SU-DHL-6 (cell line): ENCODE results near the gene ZFP36.

ENCODE experiments used
- H2AFZ ChIP-seq: fragments of 200-600 bp; sonication (generic); 2 replicates; pipeline ENCODE4 v1.6.1; 2014; ENCODE audit warnings: low read depth, mild to moderate bottlenecking, moderate library complexity, mixed read lengths, antibody characterized with exemption, low read length; ENCODE audit not compliant: severe bottlenecking
- H3F3A ChIP-seq: fragments of 200-600 bp; shearing (Covaris generic); 2 replicates; pipeline ENCODE4 v1.6.0; 2016; ENCODE audit warnings: antibody characterized with exemption, mild to moderate bottlenecking; ENCODE audit not compliant: insufficient read depth
- H3K27ac ChIP-seq: fragments of 200-600 bp; sonication (generic); 2 replicates; pipeline ENCODE4 v1.5.1; 2016; ENCODE audit warnings: low read depth, mild to moderate bottlenecking, low read length, moderate library complexity, mixed read lengths
- H3K27me3 ChIP-seq: fragments of 200-600 bp; sonication (generic), shearing (Covaris generic); 2 replicates; pipeline ENCODE4 v1.6.0; 2014; ENCODE audit warnings: mild to moderate bottlenecking, low read length
- H3K36me3 ChIP-seq: fragments of 200-600 bp; sonication (generic); 2 replicates; pipeline ENCODE4 v1.6.1; 2014; ENCODE audit warnings: mild to moderate bottlenecking, low read length, mixed read lengths
- H3K4me2 ChIP-seq: fragments of 300-600, 200-600 bp; shearing (Covaris generic), sonication (generic); 2 replicates; pipeline ENCODE4 v1.6.0; 2014; ENCODE audit warnings: low read length, low read depth, mild to moderate bottlenecking; ENCODE audit not compliant: poor library complexity, severe bottlenecking
- H3K4me3 ChIP-seq: fragments of 200-600 bp; sonication (generic); 2 replicates; pipeline ENCODE4 v1.5.1; 2014; ENCODE audit warnings: antibody characterized with exemption, low read length, mild to moderate bottlenecking, mixed read lengths; ENCODE audit not compliant: insufficient read depth, poor library complexity, severe bottlenecking
- H3K79me2 ChIP-seq: fragments of 200-600 bp; sonication (generic); 2 replicates; pipeline ENCODE4 v1.6.1; 2014; ENCODE audit warnings: mild to moderate bottlenecking, low read length, moderate library complexity; ENCODE audit not compliant: insufficient read depth
- H3K9ac ChIP-seq: fragments of 200-600 bp; sonication (generic); 2 replicates; pipeline ENCODE4 v1.7.0; 2014; ENCODE audit warnings: mild to moderate bottlenecking, low read length
- H3K9me2 ChIP-seq: fragments of 200-600 bp; sonication (generic); replicated peaks from 2 replicates; pipeline ENCODE4 v1.6.1; 2014; ENCODE audit warnings: low read length; ENCODE audit not compliant: insufficient read depth
- H3K9me3 ChIP-seq: fragments of 200-600 bp; sonication (generic); 2 replicates; pipeline ENCODE4 v1.6.1; 2014; ENCODE audit warnings: low read length, mixed read lengths; ENCODE audit not compliant: insufficient read depth
- H4K20me1 ChIP-seq: fragments of 200-600 bp; sonication (generic); 2 replicates; pipeline ENCODE4 v1.6.1; 2014; ENCODE audit warnings: low read depth, mild to moderate bottlenecking, antibody characterized with exemption, low read length, moderate library complexity, mixed read lengths
- CTCF ChIP-seq: fragments of 200-600 bp; sonication (generic); IDR thresholded peaks from one replicate; pipeline ENCODE4 v1.5.1; 2017; ENCODE audit warnings: antibody characterized with exemption, mild to moderate bottlenecking, low read length, moderate library complexity; ENCODE audit not compliant: insufficient read depth, poor library complexity, severe bottlenecking
- EZH2phosphoT487 ChIP-seq: fragments of 200-600 bp; sonication (generic), shearing (Covaris generic); conservative IDR thresholded peaks from 2 replicates; pipeline ENCODE4 v1.6.1; 2018; ENCODE audit warnings: mild to moderate bottlenecking, antibody characterized with exemption, low read length, moderate library complexity, mixed read lengths

ZFP36 gene

GRCh38 chr19:39406656-39407409 is at the start of gene ZFP36:
TSS of gene ZFP36 (plus strand) at chr19:39406847. CDS start at chr19:39406905, 58 bp downstream.
- H2AFZ ChIP-seq, result peak within 1 kb of the TSS; percentile 56
- no peaks in the 10 kb centered on the region for H3K27me3 ChIP-seq
- peak within 1 kb of the TSS; percentile 91 for H3K4me3 ChIP-seq
- peak within 1 kb of the TSS; percentile 97 for H3K4me2 ChIP-seq
- H3K9ac ChIP-seq, result peak within 1 kb of the TSS; percentile 98
- no peaks in the 10 kb centered on the region for H4K20me1 ChIP-seq
- H3K9me3 ChIP-seq, result no peaks in the 10 kb centered on the region
- H3F3A ChIP-seq, result peaks cover 60% of the 10 kb centered on the region
- peaks cover 22% of the 10 kb centered on the region for H3K79me2 ChIP-seq
- TF ChIP-seq EZH2phosphoT487, result no peak
- TF ChIP-seq CTCF, result no peak
- no peaks in the 10 kb centered on the region for H3K36me3 ChIP-seq
- peak within 1 kb of the TSS; percentile 98 for H3K27ac ChIP-seq
- no peaks in the 10 kb centered on the region for H3K9me2 ChIP-seq

GRCh38 chr19:39359026-39359425 is 47.6 kb upstream of the ZFP36 start:
- TF ChIP-seq EZH2phosphoT487 (no peak), CTCF (no peak)
- H3K36me3 ChIP-seq, result peaks cover 4% of the 10 kb centered on the region; the same call in 1 of the 2 replicates

GRCh38 chr19:39360599-39360998 is 46.0 kb upstream of the ZFP36 start:
- Histone ChIP-seq H2AFZ (no peak overlapping the region), H3F3A (no peaks in the 10 kb centered on the region), H3K9me3 (no peaks in the 10 kb centered on the region), H3K4me2 (no peak overlapping the region), H3K9me2 (no peaks in the 10 kb centered on the region), H3K27ac (no peak overlapping the region), H4K20me1 (no peaks in the 10 kb centered on the region), H3K27me3 (no peaks in the 10 kb centered on the region), H3K4me3 (no peak overlapping the region), H3K36me3 (peaks cover 4% of the 10 kb centered on the region; the same call in 1 of the 2 replicates), H3K9ac (no peak overlapping the region), H3K79me2 (no peaks in the 10 kb centered on the region)
- no peak for TF ChIP-seq CTCF
- TF ChIP-seq EZH2phosphoT487, result no peak

More at GRCh38 chr19:39359026-39359425, 47.6 kb upstream of the ZFP36 start:
- Histone ChIP-seq H3K79me2 (no peaks in the 10 kb centered on the region), H3K27ac (no peak overlapping the region), H4K20me1 (no peaks in the 10 kb centered on the region), H3K4me2 (no peak overlapping the region), H3K9ac (no peak overlapping the region), H3K4me3 (no peak overlapping the region), H3K27me3 (no peaks in the 10 kb centered on the region), H3F3A (no peaks in the 10 kb centered on the region), H2AFZ (no peak overlapping the region), H3K9me2 (no peaks in the 10 kb centered on the region), H3K9me3 (no peaks in the 10 kb centered on the region)
